Cortex of kidney (tissue), 1 donor: Measurements from ENCODE around the gene FRK.
"Not testable (repeated sequence)": the region's sequence is repeated elsewhere in the genome, so short reads cannot be mapped to it uniquely, and the experiment has no call there.

Source experiments
- DNase-seq: peaks from one replicate; lab custom pipeline; 2025; lab: John Stamatoyannopoulos, UW

The FRK gene

DNA sequence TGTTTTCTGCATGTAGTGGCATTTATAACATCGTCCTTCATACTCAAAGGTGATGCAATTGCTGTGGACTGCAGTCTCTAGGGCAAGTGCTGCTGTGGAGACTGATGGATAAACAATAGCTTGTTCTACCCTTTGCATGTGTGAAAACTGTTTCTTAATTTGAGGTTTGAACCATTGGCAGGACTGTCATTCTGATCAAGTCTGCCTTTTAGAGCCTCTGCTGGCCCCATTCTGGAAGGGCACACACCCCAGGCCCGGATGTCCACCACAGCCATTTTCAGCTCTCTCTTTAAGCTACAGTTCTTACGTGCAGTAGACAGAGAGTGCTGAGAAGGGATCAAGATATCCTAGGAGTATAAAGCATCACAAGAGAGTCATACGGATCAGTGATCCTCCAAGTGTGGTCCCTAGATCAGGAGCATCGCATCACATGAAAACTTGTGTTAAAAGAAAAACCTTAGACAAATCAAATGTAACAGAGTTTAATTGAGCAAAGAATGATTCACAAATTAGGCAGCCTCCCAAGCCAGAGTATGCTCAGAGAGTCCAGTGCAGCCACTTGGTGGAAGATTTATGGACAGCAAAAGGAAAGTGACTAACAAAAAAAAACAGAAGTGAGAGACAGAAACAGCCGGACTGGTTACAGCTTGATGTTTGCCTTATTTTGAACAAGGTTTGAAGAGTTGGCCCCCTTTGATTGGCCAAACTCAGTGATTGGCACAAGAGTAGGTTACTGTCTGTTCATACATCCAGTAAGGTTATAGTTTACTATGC, 52.0 kb downstream of the FRK start:
- DNase-seq: no peak

DNA sequence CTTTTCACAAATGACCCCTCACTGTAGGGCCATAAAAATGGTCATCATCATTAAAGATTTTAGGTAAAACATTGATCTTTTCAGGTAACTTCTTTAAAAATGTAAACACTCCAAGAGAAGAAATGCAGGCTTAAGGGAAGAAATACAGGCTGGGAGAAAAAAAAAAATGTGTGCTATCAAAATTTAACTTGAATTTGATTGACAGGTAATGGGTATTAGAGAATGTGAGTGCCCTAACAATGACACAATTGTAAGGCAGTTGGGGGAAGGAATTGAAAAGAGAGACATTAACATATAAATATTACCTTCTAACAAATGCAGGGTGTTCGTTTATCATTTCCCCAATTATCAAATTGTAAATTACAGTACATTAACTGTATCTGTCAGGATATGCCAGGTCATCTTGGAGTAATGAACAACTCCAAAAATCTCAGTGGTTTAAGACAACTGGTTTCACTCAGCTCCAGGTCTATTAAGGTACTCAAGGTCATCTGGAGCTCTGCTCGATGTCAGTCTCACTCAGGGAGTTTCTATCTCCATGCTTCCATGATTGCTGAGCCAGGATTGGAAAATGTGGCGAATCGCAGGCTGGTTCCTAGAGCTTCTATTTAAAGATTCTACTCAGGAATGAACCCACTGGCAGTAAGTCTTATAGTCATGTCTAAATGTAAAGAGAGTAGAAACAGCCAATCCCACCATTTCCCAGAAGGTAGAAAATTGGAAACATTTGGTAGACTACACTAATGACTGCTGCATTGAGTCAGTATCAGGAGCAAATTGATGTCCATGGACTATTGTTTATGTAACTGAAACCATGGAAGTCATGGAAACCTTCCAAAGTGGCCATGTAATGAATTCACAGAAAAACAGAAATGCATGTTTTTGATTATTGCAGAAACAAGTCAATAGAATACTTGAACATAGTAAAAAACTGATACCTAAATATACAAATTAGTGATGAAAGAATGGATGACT, 55.6 kb downstream of the FRK start:
- no peak for DNase-seq

DNA sequence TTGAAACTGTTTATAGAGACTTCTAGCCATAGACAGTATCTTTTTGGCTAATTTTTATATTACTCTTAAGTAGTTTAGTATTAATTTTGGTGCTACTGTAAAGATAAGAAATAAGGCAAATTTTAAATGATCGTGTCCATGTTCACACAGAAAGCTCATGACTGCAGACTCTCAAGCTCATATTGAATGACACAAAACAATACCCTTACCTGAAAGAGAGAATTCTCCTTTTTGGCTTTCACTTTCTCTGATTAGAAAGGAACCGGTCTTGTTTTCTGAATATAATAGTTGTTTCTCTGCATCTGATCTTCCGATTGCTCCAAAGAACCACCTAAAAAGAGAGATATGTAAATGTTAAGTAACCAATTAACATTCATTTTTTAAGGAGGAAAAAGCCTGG, 57.0 kb downstream of the FRK start:
- DNase-seq: no peak

GRCh38 chr6:116002756-116003155, 57.9 kb downstream of the FRK start:
- DNase-seq: no peak

DNA sequence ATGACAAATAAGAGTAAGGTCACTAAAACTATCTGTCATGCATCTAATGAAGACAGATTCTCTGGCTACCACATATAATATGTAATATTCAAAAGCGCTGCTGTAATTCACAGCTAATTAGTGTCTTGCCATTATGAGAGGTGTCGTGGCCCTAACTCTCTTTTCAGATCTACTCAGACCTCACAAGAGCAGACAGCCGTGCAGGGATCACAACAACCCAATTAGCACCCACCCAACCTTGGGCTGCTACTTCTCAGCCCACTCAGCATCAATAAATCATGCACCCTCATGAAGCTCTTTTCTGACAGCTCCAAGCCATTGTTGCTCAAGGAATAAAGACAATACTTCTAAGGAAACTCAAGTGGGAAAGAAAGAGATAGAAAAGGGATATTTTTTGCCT, 61.5 kb downstream of the FRK start:
- no peak for DNase-seq

DNA sequence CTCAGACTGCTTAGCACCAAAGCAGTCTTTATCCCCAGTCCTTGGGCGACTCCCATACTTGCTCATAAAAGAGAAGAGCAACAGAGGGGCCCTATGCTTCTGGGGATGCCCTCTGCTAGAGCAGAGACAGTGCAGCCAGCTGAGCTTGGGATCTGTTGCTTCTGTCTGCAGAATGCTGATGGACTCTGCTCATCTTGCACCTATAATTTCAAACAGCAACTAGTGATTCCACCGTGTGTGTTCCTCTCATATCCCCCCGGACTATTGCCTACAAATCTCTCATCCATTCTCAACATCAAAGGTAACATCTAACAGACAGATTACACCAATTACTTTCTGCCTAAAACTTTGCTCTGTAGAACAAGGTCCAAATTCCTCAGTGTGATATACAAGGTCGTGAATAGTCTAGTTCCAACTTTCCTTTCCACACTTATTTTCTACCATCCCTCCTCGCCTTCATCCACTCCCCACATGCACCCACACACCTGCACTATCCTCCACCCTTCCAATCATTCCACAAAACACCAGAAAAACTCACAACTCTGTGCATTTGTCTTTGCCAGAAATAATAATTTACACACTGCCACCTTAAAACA, 62.6 kb downstream of the FRK start:
- DNase-seq: no peak

DNA sequence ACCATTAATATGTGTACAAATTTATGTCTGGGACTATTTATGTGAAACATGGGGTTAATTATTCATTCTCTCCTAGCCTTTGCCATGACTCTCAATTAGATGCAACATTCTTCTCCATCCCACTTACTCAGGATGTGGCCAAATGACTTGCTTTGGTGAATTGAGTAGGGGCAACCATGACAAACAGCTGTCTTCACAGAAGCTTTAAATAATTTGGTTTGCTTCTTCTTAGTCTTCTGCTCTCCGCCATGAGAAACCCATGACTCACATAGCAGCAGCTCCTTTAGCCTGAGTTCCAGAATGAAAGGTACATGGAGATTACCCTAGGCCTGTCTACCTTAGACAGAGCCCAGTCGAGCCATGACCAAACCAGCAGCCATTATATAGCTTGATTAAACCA, 74.7 kb downstream of the FRK start:
- no peak for DNase-seq

DNA sequence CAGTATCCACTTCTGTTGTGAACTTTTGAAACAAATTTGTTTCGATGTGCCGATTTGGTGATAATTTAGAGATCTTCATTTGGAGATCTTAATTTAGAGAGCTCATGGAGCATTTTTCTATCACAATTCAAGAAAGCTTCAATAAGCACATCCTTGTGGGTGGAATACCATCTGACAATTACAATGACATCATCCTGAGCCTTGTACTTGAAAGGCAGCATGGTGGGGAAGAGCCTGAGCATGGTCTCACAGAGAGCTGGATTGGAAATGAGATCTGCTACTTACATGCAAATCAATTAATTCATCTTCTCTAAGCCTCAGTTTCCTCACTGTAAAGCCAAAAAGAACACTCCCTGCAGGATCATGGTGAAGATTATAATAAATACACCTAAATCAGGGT, 75.9 kb downstream of the FRK start:
- no peak for DNase-seq

DNA sequence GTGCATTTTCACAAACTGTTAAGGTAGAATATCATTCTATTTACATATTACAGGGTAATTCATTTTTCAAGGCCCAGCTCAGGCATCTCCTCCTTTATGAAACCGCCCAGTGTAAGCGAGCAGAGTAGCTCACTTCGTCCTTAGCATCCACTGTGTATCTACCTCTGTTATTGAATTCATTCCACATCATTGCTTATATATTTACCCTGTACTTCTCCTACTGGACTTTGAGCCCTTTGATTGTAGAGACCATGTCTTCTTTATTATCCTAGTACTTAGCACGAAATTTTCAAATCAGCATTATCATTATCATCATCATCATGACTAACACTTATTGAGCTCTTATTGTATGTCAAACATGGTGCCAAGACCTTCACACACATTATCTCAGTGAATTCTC, 76.7 kb downstream of the FRK start:
- DNase-seq: no peak

DNA sequence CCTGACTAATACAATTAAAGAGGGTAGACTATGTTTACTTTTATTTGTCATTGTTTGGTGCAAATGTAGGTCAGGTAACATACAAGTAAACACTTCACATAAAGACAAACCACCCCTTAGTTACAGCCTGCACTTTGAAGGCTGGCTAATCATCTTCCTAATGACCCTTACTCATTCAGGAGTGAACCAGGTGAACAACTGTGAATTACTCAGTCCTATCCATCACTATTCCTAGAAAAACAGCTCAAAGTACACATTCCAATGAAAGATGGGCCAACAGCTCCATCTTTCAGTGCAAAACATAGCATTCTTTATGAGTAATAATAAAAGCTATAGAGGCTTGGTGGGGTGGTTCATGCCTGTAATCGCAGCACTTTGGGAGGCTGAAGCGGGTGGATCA, 78.2 kb downstream of the FRK start:
- DNase-seq: no peak

- no peak for DNase-seq
Measured at GRCh38 chr6:115977220-115977619, 83.5 kb downstream of the FRK start.

GRCh38 chr6:115976321-115976870, 84.3 kb downstream of the FRK start:
- DNase-seq: no peak

DNA sequence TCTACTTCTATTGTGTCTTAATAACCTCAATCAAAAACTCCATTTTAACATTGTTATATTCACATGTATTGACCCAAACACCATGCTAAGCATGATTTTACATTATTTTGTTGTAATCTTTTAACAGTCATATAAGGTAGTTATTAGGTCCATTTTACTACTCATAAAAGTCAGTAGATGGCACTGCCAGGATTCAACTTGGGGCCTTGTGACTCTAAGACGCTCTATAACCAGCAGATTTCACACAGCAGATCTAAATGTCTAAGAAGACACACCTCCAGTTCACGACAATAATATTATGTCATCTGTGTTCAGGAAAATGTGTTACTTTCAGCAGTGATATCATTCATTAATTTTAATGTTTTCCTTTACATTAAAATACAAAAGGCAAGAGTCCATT, 88.0 kb downstream of the FRK start:
- DNase-seq: no peak

- no peak for DNase-seq
Measured at GRCh38 chr6:115971785-115972184, 88.9 kb downstream of the FRK start.

DNA sequence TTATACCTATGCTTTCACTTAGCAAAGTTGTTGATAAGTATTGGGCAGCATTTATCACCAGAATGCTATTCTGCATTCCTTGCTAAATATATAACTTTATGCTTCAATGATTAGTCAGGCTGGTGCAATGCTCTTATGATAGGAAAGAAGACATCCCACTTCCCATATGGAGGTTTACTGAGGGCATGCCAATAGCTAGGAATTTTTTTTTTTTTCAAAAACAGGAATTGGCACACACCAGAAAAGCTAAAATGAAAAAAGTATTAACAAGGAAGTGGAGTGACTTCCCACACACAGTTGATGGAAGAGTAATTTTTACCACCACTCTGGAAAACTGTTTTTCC, 90.8 kb downstream of the FRK start:
- no peak for DNase-seq

DNA sequence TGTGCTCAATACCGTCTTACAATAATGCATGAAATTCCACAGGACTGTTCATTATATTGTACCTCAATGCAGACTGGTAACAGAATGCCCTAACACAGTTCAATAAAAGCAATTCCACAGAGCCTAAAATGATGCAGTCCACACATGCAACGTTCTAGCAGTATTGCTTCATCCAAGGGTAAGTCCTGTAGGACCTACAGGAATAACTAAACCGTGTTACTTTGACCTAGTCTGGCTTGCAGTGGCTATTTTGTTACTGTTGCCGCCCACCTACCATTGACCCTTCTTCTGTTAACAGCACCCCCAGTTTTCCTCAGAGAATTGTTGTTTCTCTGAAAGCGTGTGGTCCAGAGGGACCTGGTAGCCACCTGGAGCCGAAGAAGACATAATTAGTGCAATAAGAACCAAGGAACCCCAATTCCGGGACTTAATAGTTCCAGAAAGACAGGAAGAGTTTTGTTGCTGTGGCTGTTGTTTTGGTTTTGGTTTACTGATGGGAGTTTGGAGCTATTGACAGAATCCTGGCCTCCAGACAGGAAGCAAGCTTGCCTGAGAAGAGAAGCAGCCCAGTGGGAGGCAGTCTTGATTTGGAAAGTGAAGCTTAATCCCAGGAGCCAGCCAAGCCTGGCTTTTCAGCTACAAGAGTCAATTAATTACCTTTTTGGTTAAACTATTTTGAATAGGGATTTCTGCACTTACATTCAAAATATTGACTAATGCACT, 91.3 kb downstream of the FRK start:
- no peak for DNase-seq

DNA sequence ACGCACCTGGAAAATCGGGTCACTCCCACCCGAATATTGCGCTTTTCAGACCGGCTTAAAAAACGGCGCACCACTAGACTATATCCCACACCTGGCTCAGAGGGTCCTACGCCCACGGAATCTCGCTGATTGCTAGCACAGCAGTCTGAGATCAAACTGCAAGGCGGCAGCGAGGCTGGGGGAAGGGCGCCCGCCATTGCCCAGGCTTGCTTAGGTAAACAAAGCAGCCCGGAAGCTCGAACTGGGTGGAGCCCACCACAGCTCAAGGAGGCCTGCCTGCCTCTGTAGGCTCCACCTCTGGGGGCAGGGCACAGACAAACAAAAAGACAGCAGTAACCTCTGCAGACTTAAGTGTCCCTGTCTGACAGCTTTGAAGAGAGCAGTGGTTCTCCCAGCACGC, 100.4 kb downstream of the FRK start:
- DNase-seq: not testable (repeated sequence)

- no peak for DNase-seq
Measured at GRCh38 chr6:115958958-115959357, 101.7 kb downstream of the FRK start.

DNA sequence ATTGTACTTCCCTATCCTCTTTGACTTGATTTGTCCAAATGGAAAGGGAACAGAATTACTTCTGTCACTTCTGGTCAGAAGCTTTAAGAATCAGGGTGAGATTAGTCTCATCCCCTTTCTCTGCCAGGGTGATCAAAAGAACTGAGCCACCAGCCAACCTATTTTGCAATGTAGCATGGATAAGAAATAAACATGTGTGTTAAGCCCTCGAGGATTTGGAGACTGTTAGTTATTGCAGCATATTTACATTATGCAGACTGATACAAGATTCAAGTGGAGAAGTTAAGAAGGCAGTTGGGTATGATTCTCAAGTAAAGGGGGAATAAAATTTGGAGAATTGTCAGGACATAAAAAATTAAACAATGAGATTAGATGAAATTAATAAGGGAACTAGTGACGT, 106.0 kb downstream of the FRK start:
- DNase-seq: no peak

DNA sequence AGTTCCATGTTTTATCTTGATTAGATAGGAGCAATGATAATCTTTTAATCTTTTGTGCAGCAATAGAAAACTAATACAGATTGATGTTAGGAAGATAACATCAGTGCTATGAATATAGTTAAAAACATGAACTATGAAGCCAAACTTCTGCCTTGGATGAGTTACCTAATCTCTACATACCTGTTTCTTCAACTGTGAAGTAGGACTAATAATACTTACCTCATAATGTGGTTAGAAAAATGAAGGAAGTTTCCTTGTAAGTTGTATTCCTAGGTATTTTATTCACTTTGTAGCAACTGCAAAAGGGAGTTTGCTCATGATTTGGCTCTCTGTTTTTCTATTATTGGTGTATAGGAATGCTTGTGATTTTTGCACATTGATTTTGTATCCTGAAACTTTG, 111.9 kb downstream of the FRK start:
- DNase-seq: no peak

DNA sequence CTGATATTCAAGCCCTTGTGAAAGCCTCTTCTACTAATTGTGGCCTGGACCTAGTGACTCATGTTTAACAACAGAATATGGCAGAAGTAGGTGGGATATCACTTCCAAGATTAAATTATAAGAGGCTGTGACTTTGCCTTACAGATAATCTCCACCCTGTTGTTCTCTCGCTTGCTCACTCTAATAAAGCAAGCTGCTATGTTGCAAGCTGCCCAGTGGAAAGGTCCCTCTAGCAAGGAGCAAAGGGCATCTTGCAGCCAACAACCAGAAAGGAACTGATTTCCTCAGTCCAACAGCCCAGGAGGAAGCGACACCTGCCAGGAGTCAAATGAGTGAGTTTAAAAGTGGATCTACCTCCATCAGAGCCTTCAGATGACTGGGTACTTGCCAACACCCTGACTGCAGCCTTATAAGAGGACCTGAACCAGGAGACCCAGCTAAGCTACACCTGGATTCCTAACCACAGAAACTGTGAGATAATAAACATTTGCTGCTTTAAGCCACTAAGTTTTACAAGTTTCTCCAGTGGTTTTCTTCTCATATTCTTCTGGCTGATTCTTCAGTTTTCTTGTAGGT, 112.6 kb downstream of the FRK start:
- no peak for DNase-seq

- DNase-seq: no peak
Measured at GRCh38 chr6:115945812-115946211, 114.9 kb downstream of the FRK start.
